ENCODE measurements around the gene CASP6. TPM values are rescaled to one million over a fixed set of nuclear protein-coding genes. Genes with fewer than 3 reads are reported as not detected.
A peak's percentile ranks its signal among the peaks of the same experiment; 100 is the strongest.

Gene CASP6
- polyA plus RNA-seq, 3 donors: 4.7 to 24.4 (median 23.3) TPM

GRCh38 chr4:109729117-109729717, 26.0 kb upstream of the CASP6 start:
- 0% methylated on average over 16 of the region's 25 CpGs for WGBS (ENCODE audit: insufficient coverage)
- H3K27ac ChIP-seq (ENCODE audit: low read depth in 1 of 2, low read length in 2 of 2): peak overlapping the region in 1 of 2 donors; percentile 66

GRCh38 chr4:109728385-109728784, 25.1 kb upstream of the CASP6 start:
- H3K4me3 Mint-ChIP-seq: no peak overlapping the region
- H3K36me3 Mint-ChIP-seq: peaks cover 1 to 4% of the 10 kb centered on the region in 2 donors
- no peak overlapping the region for H3K27ac Mint-ChIP-seq
- no peak for TF ChIP-seq CTCF (IDR thresholded peaks at IDR 0.05)
- H3K79me2 ChIP-seq (ENCODE audit: insufficient read depth, low read length): no peaks in the 10 kb centered on the region
- H3K27ac ChIP-seq (ENCODE audit: low read depth in 1 of 2, low read length in 2 of 2): no peak overlapping the region
- H3K27me3 ChIP-seq (ENCODE audit: control insufficient read depth in 2 of 2, insufficient read depth in 2 of 2, low read length in 2 of 2): peaks cover 0 to 5% of the 10 kb centered on the region in 2 donors
- no peak for DNase-seq
- H3K9ac ChIP-seq (ENCODE audit: insufficient read depth, low read length, poor library complexity, severe bottlenecking): no peak overlapping the region
- no peaks in the 10 kb centered on the region for H3K36me3 ChIP-seq (replicated peaks in 1 of 2; ENCODE audit: control insufficient read depth in 1 of 2, insufficient read depth in 2 of 2, low read length in 2 of 2)
- H3K4me2 ChIP-seq (replicated peaks; ENCODE audit: extremely low read depth, low read length, poor library complexity, severe bottlenecking): peak overlapping the region; percentile 82
- H3K27me3 Mint-ChIP-seq (ENCODE audit: low read depth in 3 of 3): peaks cover 5 to 13% (median 7%) of the 10 kb centered on the region in 3 donors
- H4K20me1 ChIP-seq (ENCODE audit: insufficient read depth, low read length): no peaks in the 10 kb centered on the region
- no peaks in the 10 kb centered on the region for H3K9me3 ChIP-seq (replicated peaks in 1 of 2; ENCODE audit: control insufficient read depth in 1 of 2, insufficient read depth in 1 of 2, low read length in 2 of 2)
- no peak overlapping the region for H3K4me3 ChIP-seq (replicated peaks in 1 of 3; ENCODE audit: low read depth in 2 of 3, low read length in 3 of 3)
- H3K9me3 Mint-ChIP-seq: no peaks in the 10 kb centered on the region
- no peak overlapping the region for H2AFZ ChIP-seq (ENCODE audit: insufficient read depth, low read depth, low read length, poor library complexity, severe bottlenecking)
- H3K4me1 Mint-ChIP-seq: peaks cover 17% of the 10 kb centered on the region
- intact Hi-C loops (cut with micrococcal nuclease): no loop called here
- WGBS (ENCODE audit: insufficient coverage): 92% methylated on average over 5 of the region's 6 CpGs
- H3K4me1 ChIP-seq (ENCODE audit: control insufficient read depth in 1 of 2, insufficient read depth in 2 of 2, low read length in 2 of 2): peaks cover 17% of the 10 kb centered on the region in 2 donors

More at GRCh38 chr4:109729117-109729717, 26.0 kb upstream of the CASP6 start:
- intact Hi-C loops (cut with micrococcal nuclease): no loop called here
- TF ChIP-seq CTCF (IDR thresholded peaks at IDR 0.05): no peak
- H3K79me2 ChIP-seq (ENCODE audit: insufficient read depth, low read length): no peaks in the 10 kb centered on the region
- H3K4me3 ChIP-seq (replicated peaks in 1 of 3; ENCODE audit: low read depth in 2 of 3, low read length in 3 of 3): peak overlapping the region; percentile 68 to 90 (median 86)
- H4K20me1 ChIP-seq (ENCODE audit: insufficient read depth, low read length): no peaks in the 10 kb centered on the region
- Mint-ChIP-seq H3K27me3 (ENCODE audit: low read depth in 3 of 3) (peaks cover 5 to 13% (median 7%) of the 10 kb centered on the region in 3 donors), H3K4me3 (peak overlapping the region; percentile 89 to 92), H3K36me3 (peaks cover 1 to 4% of the 10 kb centered on the region in 2 donors), H3K4me1 (peaks cover 15% of the 10 kb centered on the region), H3K27ac (peak overlapping the region in 5 of 7 donors; percentile 7 to 81 (median 39)), H3K9me3 (no peaks in the 10 kb centered on the region)
- H3K36me3 ChIP-seq (replicated peaks in 1 of 2; ENCODE audit: control insufficient read depth in 1 of 2, insufficient read depth in 2 of 2, low read length in 2 of 2): no peaks in the 10 kb centered on the region
- H2AFZ ChIP-seq (ENCODE audit: insufficient read depth, low read depth, low read length, poor library complexity, severe bottlenecking): peak overlapping the region; percentile 99
- peak overlapping the region; percentile 60 for H3K9ac ChIP-seq (ENCODE audit: insufficient read depth, low read length, poor library complexity, severe bottlenecking)
- H3K9me3 ChIP-seq (replicated peaks in 1 of 2; ENCODE audit: control insufficient read depth in 1 of 2, insufficient read depth in 1 of 2, low read length in 2 of 2): no peaks in the 10 kb centered on the region
- peaks cover 0 to 5% of the 10 kb centered on the region in 2 donors for H3K27me3 ChIP-seq (ENCODE audit: control insufficient read depth in 2 of 2, insufficient read depth in 2 of 2, low read length in 2 of 2)
- peaks cover 16 to 17% of the 10 kb centered on the region in 2 donors for H3K4me1 ChIP-seq (ENCODE audit: control insufficient read depth in 1 of 2, insufficient read depth in 2 of 2, low read length in 2 of 2)
- DNase-seq: no peak
- peak overlapping the region; percentile 82 for H3K4me2 ChIP-seq (replicated peaks; ENCODE audit: extremely low read depth, low read length, poor library complexity, severe bottlenecking)
